Measurements from ENCODE around the gene CLDN20. TPM values are rescaled to one million over a fixed set of nuclear protein-coding genes. Genes with fewer than 3 reads are reported as not detected.

Gene CLDN20
- total and polyA plus RNA-seq, 2 of the 8 experiments (the other 6 are each of a cell fraction or from before 2014, with no cell fraction given), result not detected

DNA sequence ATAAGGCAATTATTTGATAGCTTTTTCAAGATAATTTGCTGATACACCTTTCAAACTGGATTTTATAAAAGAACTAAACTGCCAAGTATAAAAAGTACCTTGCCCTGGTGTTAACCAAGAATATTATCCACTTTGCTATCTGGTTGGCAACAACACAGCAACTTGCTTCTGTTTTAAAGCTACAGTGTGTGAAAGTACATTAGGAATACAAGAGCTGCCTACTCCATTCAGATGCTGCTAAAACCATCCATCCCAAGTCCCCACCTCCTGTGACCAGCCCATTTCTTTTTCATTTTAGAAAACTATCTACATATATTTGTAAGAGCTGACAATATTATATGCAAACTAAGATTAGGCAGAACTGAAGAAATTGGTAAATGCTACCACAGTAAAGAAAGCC lies 12.8 kb downstream of the CLDN20 start (continued):
- TF ChIP-seq RFX5 (IDR thresholded peaks at IDR 0.05; ENCODE audit: borderline replicate concordance, low read depth, low read length), result no peak
- TF ChIP-seq YY1 (IDR thresholded peaks at IDR 0.05; ENCODE audit: low read depth, low read length), result no peak
- TF ChIP-seq EZH2 (IDR thresholded peaks at IDR 0.05; ENCODE audit: low read depth, low read length, severe bottlenecking), result no peak
- TF ChIP-seq CREB1 (IDR thresholded peaks at IDR 0.05), result no peak
- TF ChIP-seq, protein P1, sequence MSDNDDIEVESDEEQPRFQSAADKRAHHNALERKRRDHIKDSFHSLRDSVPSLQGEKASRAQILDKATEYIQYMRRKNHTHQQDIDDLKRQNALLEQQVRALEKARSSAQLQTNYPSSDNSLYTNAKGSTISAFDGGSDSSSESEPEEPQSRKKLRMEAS (IDR thresholded peaks at IDR 0.05), result no peak
- no peak for TF ChIP-seq PHF8 (conservative IDR thresholded peaks at IDR 0.05; ENCODE audit: low read depth, low read length)

Data from H1 (cell line).